Activated CD4-positive, alpha-beta T cell treated with anti-CD3 and anti-CD28 coated beads, Interleukin-2, amount 50 U/mL, for 48 hours (primary cell): ENCODE measurements around the gene TMEM239.
A peak's percentile ranks its signal among the peaks of the same experiment; 100 is the strongest.
"Not testable (repeated sequence)": the region's sequence is repeated elsewhere in the genome, so short reads cannot be mapped to it uniquely, and the experiment has no call there.

Source experiments
- DNase-seq, 2 experiments: peaks; one replicate each; pipeline ENCODE4 v3.0.0-alpha.2; 2020

Gene TMEM239

DNA sequence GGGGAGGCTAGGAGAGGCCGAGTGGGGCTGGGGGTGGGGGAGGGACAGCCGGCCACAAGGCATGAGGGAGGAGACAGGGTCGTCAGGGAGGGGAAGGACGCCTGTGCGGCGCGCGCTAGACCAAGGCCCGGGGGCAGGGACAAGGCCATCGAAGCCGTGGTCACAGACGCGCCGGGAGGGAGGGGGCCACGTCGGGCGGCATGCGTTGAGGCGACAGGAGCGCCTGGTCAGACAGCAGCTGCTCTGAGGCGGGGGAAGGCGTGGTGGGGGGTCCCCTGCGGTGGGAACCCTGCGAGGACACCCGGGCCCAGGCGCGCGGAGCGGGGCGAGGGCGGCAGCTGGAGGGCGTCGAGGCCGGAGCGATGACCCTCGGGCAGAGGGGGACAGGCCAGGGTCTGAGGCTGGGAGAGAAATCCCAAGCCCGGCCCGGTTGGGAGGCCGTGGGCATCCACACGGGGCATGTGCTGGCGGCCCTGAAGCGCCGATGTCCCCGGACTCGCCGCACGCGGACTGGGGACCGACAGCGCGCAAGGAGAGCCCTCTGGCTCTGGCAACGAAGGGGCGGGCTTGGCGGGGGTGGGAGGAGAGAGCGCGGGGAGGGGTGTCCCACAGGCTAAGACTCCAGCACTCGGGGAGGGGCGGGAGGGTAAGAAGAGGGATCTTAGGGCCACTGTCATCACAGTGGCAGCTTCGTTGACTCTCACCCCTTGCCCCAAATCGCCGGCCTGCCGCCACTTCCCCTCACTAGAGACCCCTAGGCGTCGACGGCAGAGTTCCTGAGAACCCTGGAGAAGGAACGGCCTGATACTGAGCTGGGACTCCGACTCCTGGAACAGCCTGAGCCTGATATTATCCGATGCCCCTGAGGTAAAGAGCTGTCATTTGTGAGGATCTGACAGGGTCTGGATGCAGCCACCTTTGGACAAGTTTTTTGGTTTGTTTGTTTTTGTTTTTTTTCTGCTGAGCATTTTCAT is 5.0 kb downstream of the TMEM239 start:
- DNase-seq: no peak

DNA sequence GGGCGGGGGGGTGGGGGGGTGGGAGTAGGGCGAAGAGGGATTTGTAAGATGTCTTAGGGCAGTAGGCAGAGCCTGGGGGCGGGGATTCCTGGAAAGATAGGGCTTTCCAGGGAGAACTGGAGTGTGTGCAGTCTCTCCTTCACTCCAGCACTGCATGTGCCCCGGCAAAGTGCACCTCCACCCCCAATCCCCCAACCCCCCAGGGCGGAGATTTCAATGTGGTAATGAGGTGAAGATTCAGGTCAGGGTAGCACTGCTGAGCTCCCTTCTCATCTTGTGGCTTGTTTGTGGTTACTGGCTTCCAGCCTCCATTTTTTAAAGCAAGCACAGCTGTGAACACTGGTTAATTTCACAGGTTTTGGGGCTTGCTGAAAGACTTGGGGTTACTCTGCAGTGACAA is 5.9 kb downstream of the TMEM239 start:
- peak in 1 of 2 experiments; percentile 26 for DNase-seq

DNA sequence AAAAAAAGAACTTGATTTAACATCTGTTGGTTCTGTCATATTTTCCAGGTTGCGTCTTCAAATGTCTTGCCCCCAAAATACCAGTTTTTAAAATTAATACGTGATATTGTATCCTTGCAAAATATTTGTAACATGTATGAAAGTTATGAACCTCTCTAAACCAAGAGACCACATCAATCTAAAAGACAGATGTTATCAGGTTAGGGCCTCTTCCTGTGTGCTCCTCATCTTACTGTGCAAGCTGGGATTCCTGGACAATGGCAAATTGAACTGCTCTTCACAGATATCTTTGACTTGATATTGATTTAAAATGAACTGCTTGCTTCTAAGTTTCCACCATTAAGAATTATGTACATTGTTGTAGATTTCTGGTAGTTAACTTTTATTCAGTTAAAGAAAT is 9.6 kb downstream of the TMEM239 start:
- no peak for DNase-seq

DNA sequence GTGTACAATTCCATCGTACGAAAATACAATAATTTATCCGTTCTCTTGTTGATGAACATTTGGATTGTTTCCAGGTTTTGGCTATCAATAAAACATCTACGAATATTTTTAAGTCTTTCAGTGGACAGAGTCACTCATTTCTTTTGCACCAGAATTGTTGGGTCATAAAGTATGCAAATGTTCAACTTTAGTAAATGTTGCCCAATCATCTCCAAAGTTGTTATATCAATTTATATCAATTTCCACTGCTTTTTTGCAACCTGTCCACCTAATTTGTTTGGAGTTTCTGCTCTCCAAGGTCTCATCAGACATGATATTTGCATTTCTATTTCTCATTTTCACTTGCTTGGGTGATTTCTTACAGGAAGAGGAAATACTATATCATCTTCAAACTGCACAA is 10.5 kb downstream of the TMEM239 start:
- no peak for DNase-seq

DNA sequence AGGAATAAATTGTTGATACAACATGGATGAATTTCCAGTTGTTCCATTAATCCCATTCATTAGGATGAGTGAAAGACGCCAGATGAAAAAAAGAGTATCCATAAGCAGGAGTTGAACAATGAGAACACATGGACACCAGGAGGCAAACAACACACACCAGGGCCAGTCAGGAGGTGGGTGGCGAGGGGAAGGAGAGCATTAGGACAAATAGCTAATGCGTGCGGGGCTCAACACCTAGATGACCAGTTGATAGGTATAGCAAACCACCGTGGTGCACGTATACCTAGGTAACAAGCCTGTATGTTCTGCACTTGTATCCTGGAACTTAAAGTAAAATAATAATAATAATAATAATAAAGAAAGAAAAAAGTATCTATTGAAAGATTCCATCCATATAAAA is 13.2 kb downstream of the TMEM239 start:
- DNase-seq: no peak

DNA sequence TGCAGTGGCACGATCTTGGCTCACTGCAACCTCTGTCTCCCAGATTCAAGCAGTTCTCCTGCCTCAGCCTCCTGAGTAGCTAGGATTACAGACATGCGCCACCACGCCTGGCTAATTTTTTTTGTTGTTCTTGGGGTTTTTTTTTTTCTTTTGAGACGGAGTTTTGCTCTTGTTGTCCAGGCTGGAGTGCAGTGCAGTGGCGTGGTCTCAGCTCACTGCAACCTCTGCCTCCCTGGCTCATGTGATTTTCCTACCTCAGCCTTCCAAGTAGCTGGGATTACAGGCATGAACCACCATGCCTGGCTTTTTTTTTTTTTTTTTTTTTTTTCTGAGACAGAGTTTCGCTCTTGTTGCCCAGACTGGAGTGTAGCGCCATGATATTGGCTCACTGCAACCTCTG is 15.0 kb downstream of the TMEM239 start:
- DNase-seq: not testable (repeated sequence)

DNA sequence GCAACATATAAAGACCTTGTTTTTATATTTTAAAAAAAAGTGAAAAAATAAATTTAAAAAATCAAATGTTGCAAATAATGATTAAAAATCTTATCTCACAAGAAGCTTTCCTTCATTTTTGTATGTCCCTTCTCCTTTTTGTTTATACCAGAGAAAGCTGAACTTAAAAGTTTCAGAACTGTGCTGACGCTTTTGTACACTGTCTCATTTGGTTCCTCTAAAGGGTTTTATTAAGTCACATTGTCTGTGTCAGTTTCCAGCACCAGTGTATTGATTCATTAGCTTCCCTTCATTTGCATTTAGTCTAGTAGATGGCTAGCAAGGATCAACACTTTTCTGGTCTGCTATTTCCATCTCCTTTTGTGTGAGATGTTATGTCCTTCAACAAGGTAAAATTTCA is 17.6 kb downstream of the TMEM239 start:
- DNase-seq: no peak

DNA sequence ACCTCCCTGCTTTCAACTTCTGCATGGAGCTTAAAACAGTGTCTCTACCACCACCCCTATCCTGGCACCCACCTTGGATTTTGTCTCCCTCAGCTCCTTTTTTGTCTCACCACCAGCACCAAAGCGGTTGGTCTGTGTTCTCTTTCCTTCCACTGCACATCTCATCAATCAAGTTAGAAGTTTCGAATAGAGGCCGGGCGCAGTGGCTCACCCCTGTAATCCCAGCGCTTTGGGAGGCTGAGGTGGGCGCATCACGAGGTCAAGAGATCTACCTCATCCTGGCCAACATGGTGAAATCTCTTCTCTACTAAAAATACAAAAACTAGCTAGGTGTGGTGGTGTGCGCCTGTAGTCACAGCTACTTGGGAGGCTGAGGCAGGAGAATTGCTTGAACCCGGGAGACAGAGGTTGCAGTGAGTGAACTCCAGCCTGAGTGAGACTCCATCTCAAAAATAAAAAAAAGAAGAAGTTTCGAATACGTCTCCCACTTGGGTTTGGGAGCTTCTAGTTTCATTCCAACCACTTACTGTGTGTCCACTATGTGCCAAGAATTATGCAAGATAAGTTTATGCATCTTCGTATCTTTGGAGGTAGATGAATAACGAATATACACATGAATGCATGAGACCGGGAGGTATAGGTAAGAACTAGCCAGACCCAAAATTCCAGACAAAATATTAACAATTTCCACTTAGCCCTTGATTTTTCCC is 18.4 kb downstream of the TMEM239 start:
- no peak for DNase-seq

DNA sequence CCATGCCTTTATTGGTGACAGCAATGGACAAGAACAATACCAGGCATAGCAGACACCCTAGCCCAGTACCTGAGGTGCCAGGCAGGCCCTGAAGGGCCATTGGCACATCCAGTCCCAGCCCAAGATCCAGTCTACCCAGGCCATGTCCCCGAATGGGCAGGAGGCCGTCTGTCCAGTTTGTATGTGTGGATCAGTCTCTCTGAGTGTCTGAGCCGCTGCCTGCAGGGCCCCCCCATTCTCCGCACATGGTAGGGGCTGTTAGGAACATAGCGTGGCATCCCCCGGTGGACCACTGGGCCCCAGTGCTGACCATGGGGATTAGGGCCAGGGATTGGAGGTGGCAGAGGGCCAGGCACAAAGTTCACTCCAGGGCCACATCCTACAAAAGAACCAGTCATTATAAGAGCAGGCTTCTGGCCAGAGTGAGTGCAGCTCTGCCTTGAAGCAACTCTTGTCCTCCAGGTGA is 19.2 kb downstream of the TMEM239 start:
- no peak for DNase-seq

DNA sequence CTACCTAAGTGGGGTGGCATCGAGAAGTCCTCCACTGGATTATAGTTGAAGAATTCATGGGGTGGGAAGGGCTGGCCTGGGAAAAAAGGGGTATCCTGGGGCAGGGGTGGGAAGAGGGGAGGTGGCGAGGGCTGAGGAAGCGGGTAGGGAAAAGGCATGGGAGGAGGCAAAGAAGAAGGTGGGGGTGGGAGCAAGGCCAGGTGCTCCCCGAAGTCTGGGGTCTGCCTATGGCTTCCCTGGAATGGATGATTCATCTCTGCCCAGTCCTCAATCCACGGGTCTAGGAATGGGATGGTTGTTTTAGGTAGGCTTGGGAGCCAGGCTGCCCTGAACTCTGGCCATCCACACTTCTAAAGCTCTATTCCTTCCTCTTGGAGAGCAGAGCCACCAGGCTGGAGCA is 19.9 kb downstream of the TMEM239 start:
- DNase-seq: no peak

DNA sequence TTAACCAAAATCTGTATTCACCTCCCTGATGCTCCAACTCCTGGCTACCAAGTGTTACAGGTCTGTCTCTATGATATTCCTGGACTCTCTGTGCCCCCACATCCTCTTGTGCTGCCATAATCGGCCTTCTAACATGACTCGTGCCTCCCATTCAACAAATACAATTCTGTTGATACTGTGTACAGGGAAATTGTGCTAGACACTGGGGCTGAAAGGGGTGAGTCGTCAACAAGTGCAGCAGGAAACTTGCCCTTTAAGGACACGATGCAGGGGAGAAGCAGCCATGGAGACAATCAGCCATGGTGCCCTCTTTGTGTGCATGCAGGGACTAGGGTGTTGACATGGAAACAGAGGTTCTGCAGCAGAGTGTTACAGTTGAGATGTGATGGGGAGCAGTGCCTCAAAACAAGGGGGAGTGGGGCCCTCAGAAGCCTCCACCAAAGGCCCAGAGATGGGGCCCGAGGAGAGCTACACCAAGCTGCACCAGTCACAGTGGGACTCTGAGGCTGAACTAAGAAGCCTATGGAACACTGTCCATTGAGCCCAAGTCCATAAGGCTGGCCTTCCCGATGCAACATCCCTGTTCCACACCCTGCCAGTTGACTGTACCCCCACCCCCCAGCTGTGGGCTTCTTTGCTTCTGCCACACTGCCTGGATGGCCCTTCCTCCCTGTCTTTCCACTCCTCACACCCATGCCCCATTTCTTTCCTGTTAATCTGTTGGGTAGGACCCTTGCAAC is 21.2 kb downstream of the TMEM239 start:
- no peak for DNase-seq

DNA sequence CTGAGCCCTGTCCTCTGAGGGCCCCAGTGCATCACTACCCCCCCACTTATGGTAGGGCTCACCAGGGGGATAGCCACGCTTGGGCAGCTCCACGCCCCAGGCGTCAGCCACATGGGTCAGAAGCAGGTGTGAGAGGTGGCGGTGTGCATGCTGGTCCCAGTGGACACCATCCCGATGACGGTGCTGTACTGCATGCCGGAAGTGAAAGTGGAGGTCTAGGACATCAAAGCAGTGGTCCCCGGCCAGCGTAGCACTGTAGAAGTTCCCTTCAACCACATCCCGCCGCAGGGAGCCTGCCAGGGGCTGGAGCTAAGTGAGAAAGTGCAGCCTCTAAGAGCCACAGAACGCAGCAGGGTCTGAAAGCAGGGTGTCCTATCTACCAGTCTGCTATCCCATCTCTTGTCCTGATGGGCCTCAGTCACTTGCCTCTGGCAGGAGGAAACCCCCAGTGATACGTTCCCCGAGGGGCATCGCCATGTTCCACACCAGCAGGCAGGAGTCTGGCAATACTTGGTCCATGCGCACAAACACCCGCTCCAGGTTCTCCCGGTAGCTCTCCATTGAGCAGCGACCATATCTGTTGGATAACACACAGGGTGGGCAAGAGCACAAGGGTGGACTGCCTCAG is 22.1 kb downstream of the TMEM239 start:
- DNase-seq: no peak

DNA sequence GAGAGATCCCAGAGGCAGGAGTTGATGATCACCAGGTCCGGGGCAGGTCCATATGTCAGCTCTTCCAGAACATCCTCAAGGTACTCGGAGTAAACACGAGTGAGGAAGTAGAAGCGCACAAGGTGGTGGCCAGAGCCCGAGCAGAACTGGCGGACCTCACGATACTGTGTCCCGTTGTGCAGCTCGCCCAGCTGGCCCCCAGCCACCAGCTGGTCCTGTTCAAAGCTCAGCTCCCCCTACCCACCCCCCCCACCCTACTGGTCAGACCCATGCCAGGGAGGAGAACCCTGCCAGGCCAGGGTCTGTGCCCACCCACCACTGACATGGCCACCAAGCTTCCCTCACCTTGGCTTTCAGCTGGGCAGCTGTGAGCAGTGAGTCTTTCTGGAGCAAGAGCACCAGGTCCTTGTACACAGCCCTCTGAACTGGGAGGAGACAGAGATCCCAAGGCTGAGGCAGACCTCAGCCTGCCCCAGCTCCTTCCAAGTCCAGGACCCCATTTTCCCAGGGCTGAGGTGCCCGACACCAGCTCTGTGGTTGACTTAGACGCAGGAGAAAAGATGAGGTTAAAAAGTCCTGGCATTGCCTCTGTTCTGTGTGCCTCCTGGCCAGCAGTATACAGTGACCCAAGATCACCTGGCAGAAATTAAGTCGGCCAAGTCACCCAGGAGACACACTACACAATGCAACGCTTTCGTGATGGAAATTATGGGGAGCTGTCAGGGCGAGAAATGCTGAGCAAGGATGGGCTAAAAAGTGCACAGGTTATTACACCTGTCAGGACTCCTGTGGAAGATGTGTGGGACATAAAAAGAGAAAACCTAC is 22.9 kb downstream of the TMEM239 start:
- DNase-seq: no peak

DNA sequence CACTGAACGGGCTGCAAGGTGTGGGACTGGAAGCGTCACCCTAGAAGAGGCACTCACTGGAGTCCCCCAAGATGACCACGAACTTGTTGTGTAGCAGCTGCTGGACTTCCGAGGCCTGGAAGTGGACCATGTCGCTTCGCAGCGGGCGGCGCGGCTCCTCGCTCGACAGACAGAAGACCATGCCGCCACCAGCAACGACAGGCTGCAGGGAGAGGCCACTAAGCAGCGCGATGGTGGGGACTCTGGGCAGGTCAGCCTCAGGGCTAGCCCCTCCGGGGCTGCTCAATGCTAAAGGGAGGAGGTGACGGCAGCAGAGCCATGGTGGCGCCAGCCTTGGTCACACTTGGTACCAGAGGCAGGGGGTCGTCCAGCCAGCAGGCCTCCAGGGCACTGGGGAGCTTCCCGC is 23.6 kb downstream of the TMEM239 start:
- DNase-seq: no peak

DNA sequence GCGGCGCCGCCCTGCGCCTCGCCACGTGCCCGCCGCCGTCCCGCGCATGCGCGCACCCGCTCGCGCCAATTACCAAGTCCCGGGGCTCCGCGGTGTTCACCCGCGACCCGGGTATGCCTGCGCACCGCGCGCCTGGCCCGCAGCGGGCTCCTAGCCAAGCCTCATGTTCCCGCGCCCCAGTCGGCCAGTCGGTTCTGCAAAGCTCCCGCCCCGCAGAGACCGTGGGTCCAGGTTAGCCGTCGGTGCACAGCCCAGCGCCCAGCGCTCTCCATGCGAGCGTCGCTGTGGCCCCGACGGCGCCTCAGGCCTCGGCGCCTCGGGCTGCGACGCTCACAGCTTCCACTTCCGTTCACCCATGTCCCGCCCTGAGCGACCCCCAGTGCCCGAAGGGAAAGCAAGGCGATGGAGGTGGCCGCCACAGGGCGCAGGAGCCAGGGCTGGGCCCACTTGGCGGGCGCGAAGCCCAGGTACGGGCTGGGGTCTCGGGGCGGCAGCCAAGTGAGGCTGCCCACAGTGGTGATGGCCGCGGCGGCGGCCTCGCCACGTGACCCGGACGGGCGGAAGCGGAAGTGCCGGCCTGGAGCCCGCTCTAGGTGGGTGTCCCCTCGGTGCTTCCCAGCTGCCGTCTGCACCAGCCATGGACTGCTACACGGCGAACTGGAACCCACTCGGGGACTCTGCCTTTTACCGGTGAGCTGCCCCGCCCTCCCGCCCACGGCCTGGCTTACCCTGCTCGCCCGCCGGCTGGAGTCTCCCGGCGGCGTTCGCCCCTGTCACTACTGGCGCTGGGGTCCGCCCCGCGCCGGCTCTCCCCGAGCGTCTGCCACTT is 24.2 kb downstream of the TMEM239 start, which contains the start of the genes PCED1A and VPS16:
Gene PCED1A (minus strand): TSS at position 518 of the 829 bp plus-strand sequence. CDS start 743 bp downstream, outside the sequence.
Gene VPS16 (plus strand): TSS at position 608 of the 829 bp plus-strand sequence. CDS start 30 bp downstream, at position 638.
- peak; percentile 88 to 90 for DNase-seq

DNA sequence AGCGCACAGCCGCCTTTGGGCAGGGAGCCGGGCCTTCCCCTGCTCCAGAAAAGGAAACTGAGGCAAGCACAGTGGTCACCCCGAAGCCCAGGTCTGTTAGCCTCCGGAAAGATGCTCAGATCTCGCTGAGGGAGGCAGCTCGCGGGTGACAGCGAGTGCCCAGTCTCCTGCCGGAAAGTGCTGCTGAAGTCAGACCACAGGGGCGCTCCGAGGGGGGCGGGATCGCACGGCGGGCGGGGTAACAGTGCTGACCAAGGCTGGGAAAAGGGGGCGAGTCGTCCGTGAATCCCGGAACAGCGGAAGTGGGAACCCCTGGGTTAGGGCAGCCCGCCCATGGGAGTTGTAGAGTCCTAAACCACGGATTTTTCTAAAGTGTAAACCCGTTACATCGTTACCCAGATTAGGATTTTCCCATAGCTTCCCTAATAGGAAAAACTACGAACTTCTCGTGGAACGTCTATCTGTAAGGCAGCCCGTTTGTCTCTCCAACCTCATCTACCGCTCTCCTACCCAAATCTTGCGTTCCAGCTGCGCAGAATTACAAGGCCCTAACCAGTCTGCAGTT is 24.9 kb downstream of the TMEM239 start:
- peak; percentile 56 to 63 for DNase-seq

DNA sequence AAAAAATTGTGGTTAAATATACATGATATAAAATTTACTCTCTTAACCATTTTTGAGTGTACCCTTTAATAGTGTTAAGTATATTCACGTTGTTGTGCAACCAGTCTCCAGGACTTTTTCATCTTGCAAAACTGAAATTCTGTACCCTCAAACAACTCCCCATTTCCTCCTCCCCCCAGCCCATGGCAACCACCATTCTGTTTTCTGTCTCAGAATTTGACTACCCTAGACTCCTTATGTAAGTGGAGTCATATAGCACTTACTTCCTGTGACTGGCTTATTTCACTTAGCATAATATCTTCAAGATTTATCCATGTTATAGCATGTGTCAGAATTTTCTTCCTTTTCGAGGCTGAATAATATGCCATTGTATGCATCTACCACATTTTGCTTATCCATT is 29.4 kb downstream of the TMEM239 start:
- no peak for DNase-seq

DNA sequence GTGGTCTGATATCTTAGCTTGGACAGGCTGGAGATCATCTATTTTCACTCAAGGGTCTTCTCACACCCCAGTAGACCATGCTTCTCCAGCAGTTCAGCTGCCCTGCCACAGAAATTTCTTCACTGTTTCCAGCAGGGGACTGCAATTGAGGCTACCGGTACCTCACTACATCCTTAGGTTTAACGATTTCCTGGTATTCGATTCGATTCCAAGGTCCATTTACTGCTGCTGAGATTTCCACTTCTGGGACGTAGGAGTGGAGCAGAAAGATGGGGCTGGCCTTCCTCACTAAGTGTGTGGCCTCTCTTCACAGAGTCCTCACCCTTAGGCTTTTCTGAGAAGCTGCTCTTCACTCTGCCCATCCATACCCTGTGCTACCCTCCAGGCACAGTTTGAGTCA is 30.5 kb downstream of the TMEM239 start:
- DNase-seq: no peak

DNA sequence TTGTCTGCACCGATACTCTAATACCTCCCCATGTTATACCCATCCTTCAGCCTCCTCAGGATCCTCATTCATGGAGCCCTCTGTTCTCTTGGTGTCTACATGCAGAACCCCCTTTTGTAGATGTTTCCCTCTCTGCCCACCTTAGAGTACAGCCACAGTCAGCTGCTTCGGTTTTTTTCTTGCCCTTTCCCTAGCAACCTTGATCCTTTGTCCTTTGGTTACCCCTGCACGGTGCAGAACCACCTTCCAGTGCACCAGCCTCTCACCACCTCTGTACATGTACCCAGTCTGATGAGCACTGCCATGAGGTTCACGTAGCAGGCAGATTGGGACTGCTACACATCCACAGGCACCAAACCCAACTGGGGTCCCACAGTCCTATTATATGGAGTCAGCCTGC is 31.6 kb downstream of the TMEM239 start:
- no peak for DNase-seq

DNA sequence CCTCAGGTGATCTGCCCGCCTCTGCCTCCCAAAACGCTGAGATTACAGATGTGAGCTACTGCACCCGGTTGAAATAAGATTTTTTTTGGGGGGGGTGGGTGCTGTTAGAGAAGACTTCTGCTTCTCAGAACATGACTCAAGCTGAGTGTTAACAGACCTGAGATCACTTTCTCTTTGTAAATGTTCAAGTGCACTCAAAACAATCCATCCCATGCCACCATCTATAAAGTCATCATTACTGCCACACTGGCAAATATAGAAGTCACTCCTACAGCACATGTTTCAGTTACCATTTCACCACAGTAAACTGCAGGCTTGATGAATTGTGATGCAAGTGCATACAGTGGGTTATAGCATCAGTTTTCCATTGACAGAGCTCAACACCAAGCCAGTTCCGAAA is 33.4 kb downstream of the TMEM239 start:
- no peak for DNase-seq
